ENCODE data around the gene NBEA. TPM values are rescaled to one million over a fixed set of nuclear protein-coding genes. Genes with fewer than 3 reads are reported as not detected.

The NBEA gene
- total RNA-seq, 1 experiment from 2014 or later: 0.54 TPM

- Histone ChIP-seq H3K36me3 (ENCODE audit: control insufficient read depth, insufficient read depth, low read length) (no peaks in the 10 kb centered on the region), H3K4me1 (no peaks in the 10 kb centered on the region), H3K27me3 (replicated peaks; ENCODE audit: control insufficient read depth, insufficient read depth, low read length) (no peaks in the 10 kb centered on the region), H3K9me3 (peaks cover 15% of the 10 kb centered on the region), H3K4me3 (ENCODE audit: low read depth, low read length) (no peak overlapping the region)
- Mint-ChIP-seq H3K27me3 (ENCODE audit: insufficient read depth, unreplicated experiment) (peaks cover 3% of the 10 kb centered on the region), H3K27ac (ENCODE audit: unreplicated experiment) (no peak overlapping the region), H3K36me3 (ENCODE audit: insufficient read depth, unreplicated experiment) (no peaks in the 10 kb centered on the region), H3K4me3 (ENCODE audit: unreplicated experiment) (no peak overlapping the region), H3K4me1 (ENCODE audit: low read depth, unreplicated experiment) (no peaks in the 10 kb centered on the region), H3K9me3 (ENCODE audit: unreplicated experiment) (peaks cover 10% of the 10 kb centered on the region)
- ChIA-PET CTCF (no interaction called here), POLR2A (no interaction called here)
- DNase-seq: no peak
- intact Hi-C loops (cut with micrococcal nuclease; ENCODE audit: unreplicated experiment): no loop called here
- no TSS peak for BruUV-seq (replicated peaks)
- TF ChIP-seq CTCF (IDR thresholded peaks at IDR 0.05; ENCODE audit: insufficient read depth in 1 of 2, low read depth in 1 of 2, low read length in 1 of 2, severe bottlenecking in 1 of 2, unreplicated experiment in 1 of 2): no peak
Measured at GRCh38 chr13:34951528-34951927, 9.5 kb downstream of the NBEA start.

- Histone ChIP-seq H3K4me1 (no peaks in the 10 kb centered on the region), H3K4me3 (ENCODE audit: low read depth, low read length) (no peak overlapping the region), H3K36me3 (ENCODE audit: control insufficient read depth, insufficient read depth, low read length) (no peaks in the 10 kb centered on the region), H3K27me3 (replicated peaks; ENCODE audit: control insufficient read depth, insufficient read depth, low read length) (no peaks in the 10 kb centered on the region), H3K9me3 (peaks cover 1% of the 10 kb centered on the region; the same call in 1 of the 2 replicates)
- H3K4me1 Mint-ChIP-seq (ENCODE audit: low read depth, unreplicated experiment): no peaks in the 10 kb centered on the region
- no peak overlapping the region for H3K4me3 Mint-ChIP-seq (ENCODE audit: unreplicated experiment)
- H3K9me3 Mint-ChIP-seq (ENCODE audit: unreplicated experiment): no peaks in the 10 kb centered on the region
- intact Hi-C loops (cut with micrococcal nuclease; ENCODE audit: unreplicated experiment): no loop called here
- no peak for TF ChIP-seq CTCF (IDR thresholded peaks at IDR 0.05; ENCODE audit: insufficient read depth in 1 of 2, low read depth in 1 of 2, low read length in 1 of 2, severe bottlenecking in 1 of 2, unreplicated experiment in 1 of 2)
- CTCF ChIA-PET: no interaction called here
- no peak for DNase-seq
- POLR2A ChIA-PET: no interaction called here
- BruUV-seq (replicated peaks): no TSS peak
- no peak overlapping the region for H3K27ac Mint-ChIP-seq (ENCODE audit: unreplicated experiment)
- no peaks in the 10 kb centered on the region for H3K27me3 Mint-ChIP-seq (ENCODE audit: insufficient read depth, unreplicated experiment)
- H3K36me3 Mint-ChIP-seq (ENCODE audit: insufficient read depth, unreplicated experiment): no peaks in the 10 kb centered on the region
Measured at GRCh38 chr13:34959489-34959888, 17.4 kb downstream of the NBEA start.

GRCh38 chr13:34964558-34964957 is 22.5 kb downstream of the NBEA start:
- Histone ChIP-seq H3K4me3 (ENCODE audit: low read depth, low read length) (no peak overlapping the region), H3K27me3 (replicated peaks; ENCODE audit: control insufficient read depth, insufficient read depth, low read length) (no peaks in the 10 kb centered on the region), H3K4me1 (no peaks in the 10 kb centered on the region), H3K9me3 (no peaks in the 10 kb centered on the region), H3K36me3 (ENCODE audit: control insufficient read depth, insufficient read depth, low read length) (no peaks in the 10 kb centered on the region)
- intact Hi-C loops (cut with micrococcal nuclease; ENCODE audit: unreplicated experiment): no loop called here
- Mint-ChIP-seq H3K9me3 (ENCODE audit: unreplicated experiment) (no peaks in the 10 kb centered on the region), H3K36me3 (ENCODE audit: insufficient read depth, unreplicated experiment) (no peaks in the 10 kb centered on the region), H3K4me1 (ENCODE audit: low read depth, unreplicated experiment) (no peaks in the 10 kb centered on the region), H3K27ac (ENCODE audit: unreplicated experiment) (no peak overlapping the region), H3K27me3 (ENCODE audit: insufficient read depth, unreplicated experiment) (no peaks in the 10 kb centered on the region), H3K4me3 (ENCODE audit: unreplicated experiment) (no peak overlapping the region)
- ChIA-PET POLR2A (no interaction called here), CTCF (no interaction called here)
- TF ChIP-seq CTCF (IDR thresholded peaks at IDR 0.05; ENCODE audit: insufficient read depth in 1 of 2, low read depth in 1 of 2, low read length in 1 of 2, severe bottlenecking in 1 of 2, unreplicated experiment in 1 of 2): no peak
- BruUV-seq (replicated peaks): no TSS peak
- no peak for DNase-seq
